Measurements from ENCODE around the gene LAMB2.

DNA sequence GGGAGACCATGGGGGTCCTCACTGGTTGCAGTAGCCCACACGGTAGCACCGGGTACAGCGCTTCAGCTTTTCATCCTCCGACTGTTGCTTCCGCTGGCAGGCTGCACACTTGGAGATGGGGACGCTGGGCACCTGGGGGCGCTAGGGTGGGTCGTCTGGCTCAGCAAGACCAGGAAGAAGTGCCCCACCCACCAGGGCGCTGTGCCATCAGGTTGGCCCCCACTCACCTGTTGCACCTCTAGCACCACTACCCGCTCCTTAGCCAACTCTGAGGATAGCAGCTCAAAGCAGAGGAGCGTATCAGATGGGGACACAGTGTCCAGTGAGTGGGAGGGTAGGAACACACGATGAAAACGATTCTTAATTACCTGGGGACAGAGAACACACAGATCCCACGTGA lies 20.6 kb downstream of the LAMB2 start:
- TF ChIP-seq, protein P1, sequence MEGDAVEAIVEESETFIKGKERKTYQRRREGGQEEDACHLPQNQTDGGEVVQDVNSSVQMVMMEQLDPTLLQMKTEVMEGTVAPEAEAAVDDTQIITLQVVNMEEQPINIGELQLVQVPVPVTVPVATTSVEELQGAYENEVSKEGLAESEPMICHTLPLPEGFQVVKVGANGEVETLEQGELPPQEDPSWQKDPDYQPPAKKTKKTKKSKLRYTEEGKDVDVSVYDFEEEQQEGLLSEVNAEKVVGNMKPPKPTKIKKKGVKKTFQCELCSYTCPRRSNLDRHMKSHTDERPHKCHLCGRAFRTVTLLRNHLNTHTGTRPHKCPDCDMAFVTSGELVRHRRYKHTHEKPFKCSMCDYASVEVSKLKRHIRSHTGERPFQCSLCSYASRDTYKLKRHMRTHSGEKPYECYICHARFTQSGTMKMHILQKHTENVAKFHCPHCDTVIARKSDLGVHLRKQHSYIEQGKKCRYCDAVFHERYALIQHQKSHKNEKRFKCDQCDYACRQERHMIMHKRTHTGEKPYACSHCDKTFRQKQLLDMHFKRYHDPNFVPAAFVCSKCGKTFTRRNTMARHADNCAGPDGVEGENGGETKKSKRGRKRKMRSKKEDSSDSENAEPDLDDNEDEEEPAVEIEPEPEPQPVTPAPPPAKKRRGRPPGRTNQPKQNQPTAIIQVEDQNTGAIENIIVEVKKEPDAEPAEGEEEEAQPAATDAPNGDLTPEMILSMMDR (IDR thresholded peaks at IDR 0.05), result no peak
- TF ChIP-seq NFYB (CRISPR knock-in tag; conservative IDR thresholded peaks at IDR 0.05; ENCODE audit: low read depth) (no peak), ZNF121 (CRISPR knock-in tag; IDR thresholded peaks at IDR 0.05) (no peak), NR1H2 (CRISPR knock-in tag; IDR thresholded peaks at IDR 0.05) (no peak), ZNF263 (CRISPR knock-in tag; IDR thresholded peaks at IDR 0.05; ENCODE audit: low read depth) (no peak), KAT7 (CRISPR knock-in tag; IDR thresholded peaks at IDR 0.05; ENCODE audit: borderline replicate concordance) (no peak), TCF7 (CRISPR knock-in tag; IDR thresholded peaks at IDR 0.05; ENCODE audit: low read depth) (no peak), SP1 (CRISPR knock-in tag; conservative IDR thresholded peaks at IDR 0.05) (no peak)
- TF ChIP-seq, protein P2, sequence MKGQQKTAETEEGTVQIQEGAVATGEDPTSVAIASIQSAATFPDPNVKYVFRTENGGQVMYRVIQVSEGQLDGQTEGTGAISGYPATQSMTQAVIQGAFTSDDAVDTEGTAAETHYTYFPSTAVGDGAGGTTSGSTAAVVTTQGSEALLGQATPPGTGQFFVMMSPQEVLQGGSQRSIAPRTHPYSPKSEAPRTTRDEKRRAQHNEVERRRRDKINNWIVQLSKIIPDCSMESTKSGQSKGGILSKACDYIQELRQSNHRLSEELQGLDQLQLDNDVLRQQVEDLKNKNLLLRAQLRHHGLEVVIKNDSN (CRISPR knock-in tag; IDR thresholded peaks at IDR 0.05), result no peak
- TF ChIP-seq, protein P3, sequence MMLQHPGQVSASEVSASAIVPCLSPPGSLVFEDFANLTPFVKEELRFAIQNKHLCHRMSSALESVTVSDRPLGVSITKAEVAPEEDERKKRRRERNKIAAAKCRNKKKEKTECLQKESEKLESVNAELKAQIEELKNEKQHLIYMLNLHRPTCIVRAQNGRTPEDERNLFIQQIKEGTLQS (CRISPR knock-in tag; conservative IDR thresholded peaks at IDR 0.05), result no peak
- TF ChIP-seq, protein P4, sequence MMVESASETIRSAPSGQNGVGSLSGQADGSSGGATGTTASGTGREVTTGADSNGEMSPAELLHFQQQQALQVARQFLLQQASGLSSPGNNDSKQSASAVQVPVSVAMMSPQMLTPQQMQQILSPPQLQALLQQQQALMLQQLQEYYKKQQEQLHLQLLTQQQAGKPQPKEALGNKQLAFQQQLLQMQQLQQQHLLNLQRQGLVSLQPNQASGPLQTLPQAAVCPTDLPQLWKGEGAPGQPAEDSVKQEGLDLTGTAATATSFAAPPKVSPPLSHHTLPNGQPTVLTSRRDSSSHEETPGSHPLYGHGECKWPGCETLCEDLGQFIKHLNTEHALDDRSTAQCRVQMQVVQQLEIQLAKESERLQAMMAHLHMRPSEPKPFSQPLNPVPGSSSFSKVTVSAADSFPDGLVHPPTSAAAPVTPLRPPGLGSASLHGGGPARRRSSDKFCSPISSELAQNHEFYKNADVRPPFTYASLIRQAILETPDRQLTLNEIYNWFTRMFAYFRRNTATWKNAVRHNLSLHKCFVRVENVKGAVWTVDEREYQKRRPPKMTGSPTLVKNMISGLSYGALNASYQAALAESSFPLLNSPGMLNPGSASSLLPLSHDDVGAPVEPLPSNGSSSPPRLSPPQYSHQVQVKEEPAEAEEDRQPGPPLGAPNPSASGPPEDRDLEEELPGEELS (CRISPR knock-in tag; IDR thresholded peaks at IDR 0.05), result no peak
- TF ChIP-seq, protein P5, sequence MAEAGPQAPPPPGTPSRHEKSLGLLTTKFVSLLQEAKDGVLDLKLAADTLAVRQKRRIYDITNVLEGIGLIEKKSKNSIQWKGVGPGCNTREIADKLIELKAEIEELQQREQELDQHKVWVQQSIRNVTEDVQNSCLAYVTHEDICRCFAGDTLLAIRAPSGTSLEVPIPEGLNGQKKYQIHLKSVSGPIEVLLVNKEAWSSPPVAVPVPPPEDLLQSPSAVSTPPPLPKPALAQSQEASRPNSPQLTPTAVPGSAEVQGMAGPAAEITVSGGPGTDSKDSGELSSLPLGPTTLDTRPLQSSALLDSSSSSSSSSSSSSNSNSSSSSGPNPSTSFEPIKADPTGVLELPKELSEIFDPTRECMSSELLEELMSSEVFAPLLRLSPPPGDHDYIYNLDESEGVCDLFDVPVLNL (CRISPR knock-in tag; IDR thresholded peaks at IDR 0.05; ENCODE audit: borderline replicate concordance, low read depth), result no peak
